ENCODE measurements around the gene CAPN5. TPM values are rescaled to one million over a fixed set of nuclear protein-coding genes. Genes with fewer than 3 reads are reported as not detected.
"Not testable (repeated sequence)": the region's sequence is repeated elsewhere in the genome, so short reads cannot be mapped to it uniquely, and the experiment has no call there.

CAPN5 gene
- total RNA-seq, 1 experiment from 2014 or later: 4.8 TPM

GRCh38 chr11:77053217-77054015 is 13.4 kb upstream of the CAPN5 start:
- Histone ChIP-seq H3K27ac (no peak overlapping the region), H3K4me3 (no peak overlapping the region), H3K4me1 (no peaks in the 10 kb centered on the region), H3K9me3 (replicated peaks) (no peaks in the 10 kb centered on the region), H3K27me3 (no peaks in the 10 kb centered on the region), H3K36me3 (no peaks in the 10 kb centered on the region)
- no peak for DNase-seq

GRCh38 chr11:77054084-77054483 is 12.7 kb upstream of the CAPN5 start:
- H3K36me3 ChIP-seq: no peaks in the 10 kb centered on the region
- H3K27me3 ChIP-seq: no peaks in the 10 kb centered on the region
- no peaks in the 10 kb centered on the region for H3K9me3 ChIP-seq (replicated peaks)
- no peak for DNase-seq
- H3K27ac ChIP-seq: no peak overlapping the region
- H3K4me1 ChIP-seq: no peaks in the 10 kb centered on the region
- H3K4me3 ChIP-seq: no peak overlapping the region

- Histone ChIP-seq H3K27me3 (no peaks in the 10 kb centered on the region), H3K27ac (no peak overlapping the region), H3K9me3 (replicated peaks) (no peaks in the 10 kb centered on the region), H3K36me3 (no peaks in the 10 kb centered on the region), H3K4me3 (no peak overlapping the region), H3K4me1 (no peaks in the 10 kb centered on the region)
- no peak for DNase-seq
Observed at GRCh38 chr11:77055101-77055561, 11.6 kb upstream of the CAPN5 start.

- Histone ChIP-seq H3K27me3 (no peaks in the 10 kb centered on the region), H3K9me3 (replicated peaks) (no peaks in the 10 kb centered on the region), H3K27ac (no peak overlapping the region), H3K36me3 (no peaks in the 10 kb centered on the region), H3K4me3 (no peak overlapping the region), H3K4me1 (no peaks in the 10 kb centered on the region)
- no peak for DNase-seq
Observed at GRCh38 chr11:77055913-77056312, 10.9 kb upstream of the CAPN5 start.

GRCh38 chr11:77056814-77057402 is 9.9 kb upstream of the CAPN5 start:
- Histone ChIP-seq H3K27ac (no peak overlapping the region), H3K9me3 (replicated peaks) (no peaks in the 10 kb centered on the region), H3K27me3 (no peaks in the 10 kb centered on the region), H3K4me1 (no peaks in the 10 kb centered on the region), H3K4me3 (no peak overlapping the region), H3K36me3 (no peaks in the 10 kb centered on the region)
- DNase-seq: no peak

GRCh38 chr11:77057938-77058474 is 8.8 kb upstream of the CAPN5 start:
- H3K9me3 ChIP-seq (replicated peaks): no peaks in the 10 kb centered on the region
- no peaks in the 10 kb centered on the region for H3K27me3 ChIP-seq
- no peak for DNase-seq
- H3K36me3 ChIP-seq: no peaks in the 10 kb centered on the region
- no peaks in the 10 kb centered on the region for H3K4me1 ChIP-seq
- no peak overlapping the region for H3K4me3 ChIP-seq
- no peak overlapping the region for H3K27ac ChIP-seq

GRCh38 chr11:77058900-77059299 is 7.9 kb upstream of the CAPN5 start:
- Histone ChIP-seq H3K27me3 (no peaks in the 10 kb centered on the region), H3K27ac (no peak overlapping the region), H3K4me3 (no peak overlapping the region), H3K9me3 (replicated peaks) (no peaks in the 10 kb centered on the region), H3K36me3 (no peaks in the 10 kb centered on the region), H3K4me1 (no peaks in the 10 kb centered on the region)
- no peak for DNase-seq

GRCh38 chr11:77059806-77060205 is 7.0 kb upstream of the CAPN5 start:
- no peak for DNase-seq
- H3K27ac ChIP-seq: no peak overlapping the region
- H3K9me3 ChIP-seq (replicated peaks): no peaks in the 10 kb centered on the region
- H3K4me1 ChIP-seq: no peaks in the 10 kb centered on the region
- no peaks in the 10 kb centered on the region for H3K36me3 ChIP-seq
- no peak overlapping the region for H3K4me3 ChIP-seq
- H3K27me3 ChIP-seq: no peaks in the 10 kb centered on the region

- DNase-seq: no peak
- no peaks in the 10 kb centered on the region for H3K4me1 ChIP-seq
- H3K27me3 ChIP-seq: no peaks in the 10 kb centered on the region
- H3K4me3 ChIP-seq: no peak overlapping the region
- no peaks in the 10 kb centered on the region for H3K36me3 ChIP-seq
- H3K9me3 ChIP-seq (replicated peaks): no peaks in the 10 kb centered on the region
- no peak overlapping the region for H3K27ac ChIP-seq
Observed at GRCh38 chr11:77060234-77060633, 6.5 kb upstream of the CAPN5 start.

- not testable (repeated sequence) for H3K4me3 ChIP-seq; H3K36me3 ChIP-seq; H3K27me3 ChIP-seq; DNase-seq; H3K4me1 ChIP-seq; H3K27ac ChIP-seq; H3K9me3 ChIP-seq (replicated peaks)
Observed at GRCh38 chr11:77061258-77061657, 5.5 kb upstream of the CAPN5 start.

- H3K36me3 ChIP-seq: no peaks in the 10 kb centered on the region
- no peak overlapping the region for H3K4me3 ChIP-seq
- H3K9me3 ChIP-seq (replicated peaks): no peaks in the 10 kb centered on the region
- H3K27ac ChIP-seq: no peak overlapping the region
- H3K27me3 ChIP-seq: no peaks in the 10 kb centered on the region
- no peaks in the 10 kb centered on the region for H3K4me1 ChIP-seq
- no peak for DNase-seq
Observed at GRCh38 chr11:77062924-77063323, 3.8 kb upstream of the CAPN5 start.

GRCh38 chr11:77063407-77063806 is 3.4 kb upstream of the CAPN5 start:
- no peak for DNase-seq
- Histone ChIP-seq H3K4me3 (no peak overlapping the region), H3K27me3 (no peaks in the 10 kb centered on the region), H3K27ac (no peak overlapping the region), H3K9me3 (replicated peaks) (no peaks in the 10 kb centered on the region), H3K4me1 (no peaks in the 10 kb centered on the region), H3K36me3 (no peaks in the 10 kb centered on the region)

- no peaks in the 10 kb centered on the region for H3K9me3 ChIP-seq (replicated peaks)
- no peak overlapping the region for H3K4me3 ChIP-seq
- no peaks in the 10 kb centered on the region for H3K4me1 ChIP-seq
- no peaks in the 10 kb centered on the region for H3K36me3 ChIP-seq
- no peak overlapping the region for H3K27ac ChIP-seq
- DNase-seq: no peak
- H3K27me3 ChIP-seq: no peaks in the 10 kb centered on the region
Observed at GRCh38 chr11:77063861-77064260, 2.9 kb upstream of the CAPN5 start.

GRCh38 chr11:77064648-77065217 is 2.0 kb upstream of the CAPN5 start:
- no peak for DNase-seq
- H3K4me3 ChIP-seq: no peak overlapping the region
- no peaks in the 10 kb centered on the region for H3K9me3 ChIP-seq (replicated peaks)
- H3K27me3 ChIP-seq: no peaks in the 10 kb centered on the region
- H3K4me1 ChIP-seq: no peaks in the 10 kb centered on the region
- no peak overlapping the region for H3K27ac ChIP-seq
- no peaks in the 10 kb centered on the region for H3K36me3 ChIP-seq

GRCh38 chr11:77065878-77066228 is 918 bp upstream of the CAPN5 start:
- Histone ChIP-seq H3K27ac (no peak overlapping the region; the same call in 1 of the 2 replicates), H3K9me3 (replicated peaks) (no peaks in the 10 kb centered on the region), H3K4me3 (peak overlapping the region; percentile 67), H3K4me1 (no peaks in the 10 kb centered on the region), H3K36me3 (no peaks in the 10 kb centered on the region), H3K27me3 (no peaks in the 10 kb centered on the region)
- DNase-seq: peak in 1 of 2 experiments; percentile 25
